K562 (cell line): ENCODE data around the gene IMPDH2. TPM values are rescaled to one million over a fixed set of nuclear protein-coding genes. Genes with fewer than 3 reads are reported as not detected.
A peak's percentile ranks its signal among the peaks of the same experiment; 100 is the strongest.

ENCODE experiments used
- ARID3A ChIP-seq: IDR thresholded peaks from 2 replicates; pipeline ENCODE4 v1.6.1; 2012; ENCODE audit warnings: low read depth, low read length, improper control_type of control experiment, borderline replicate concordance
- ARNT ChIP-seq, 2 experiments: fragments of 450-650 bp; IDR thresholded peaks; 2 replicates each; pipeline ENCODE4 v1.6.1; 2016; ENCODE audit warnings: mild to moderate bottlenecking in 1 of 2
- BCL6 ChIP-seq: fragments of 250-450 bp; sonication (Bioruptor Pico); IDR thresholded peaks from 2 replicates; pipeline ENCODE4 v1.4.0; 2020
- BRD4 ChIP-seq: fragments of 200-600 bp; sonication (generic); IDR thresholded peaks from 2 replicates; pipeline ENCODE4 v1.6.1; 2017; ENCODE audit warnings: inconsistent platforms
- BRD9 ChIP-seq: fragments of 450-650 bp; IDR thresholded peaks from 2 replicates; pipeline ENCODE4 v1.6.1; 2018; ENCODE audit warnings: low read depth; ENCODE audit not compliant: partially characterized antibody
- ESRRA ChIP-seq: fragments of 450-650 bp; IDR thresholded peaks from 2 replicates; pipeline ENCODE4 v1.6.1; 2014; ENCODE audit warnings: low read depth, mild to moderate bottlenecking, moderate library complexity, borderline replicate concordance
- HIVEP1 ChIP-seq: fragments of 250-450 bp; sonication (Bioruptor Pico); IDR thresholded peaks from 2 replicates; pipeline ENCODE4 v1.4.0; 2020; ENCODE audit warnings: mild to moderate bottlenecking
- ID3 ChIP-seq, 2 experiments: fragments of 250-450 bp in 1 of 2; fragments of 450-650 bp in 1 of 2; sonication (Bioruptor Pico) in 1 of 2; IDR thresholded peaks; 2 replicates each; pipeline versions ENCODE4 v1.6.1 to v1.8.0; 2016 to 2021; ENCODE audit warnings: mild to moderate bottlenecking in 2 of 2, moderate library complexity in 2 of 2, missing compliant biosample characterization in 1 of 2, missing genetic modification characterization in 1 of 2
- KDM2B ChIP-seq: fragments of 250-450 bp; sonication (Bioruptor Pico); IDR thresholded peaks from 2 replicates; pipeline ENCODE4 v1.8.0; 2021; ENCODE audit warnings: mild to moderate bottlenecking, moderate library complexity
- KHSRP ChIP-seq: fragments of 450-650 bp; IDR thresholded peaks from 2 replicates; pipeline ENCODE4 v1.6.1; 2017
- MLX ChIP-seq, 2 experiments: fragments of 450-650 bp in 1 of 2; sonication (generic) in 1 of 2; formaldehyde crosslinking; conservative IDR thresholded peaks; 2 replicates each; pipeline versions ENCODE4 v1.4.0 to v1.8.1; 2020 to 2022; ENCODE audit warnings: mild to moderate bottlenecking in 1 of 2, missing genetic modification reagents in 1 of 2
- RAD21 ChIP-seq, 2 experiments: fragments of 250-450 bp in 1 of 2; fragments of 450-650 bp in 1 of 2; sonication (Bioruptor Pico) in 1 of 2; formaldehyde crosslinking in 1 of 2; IDR thresholded peaks in 1 of 2; conservative IDR thresholded peaks in 1 of 2; 2 replicates each; pipeline versions ENCODE4 v1.4.0 to v1.8.0; 2020 to 2022; ENCODE audit warnings: mild to moderate bottlenecking in 2 of 2, moderate library complexity in 1 of 2
- RB1 ChIP-seq: fragments of 450-650 bp; IDR thresholded peaks from 2 replicates; pipeline ENCODE4 v1.6.1; 2017; ENCODE audit warnings: low read depth, mild to moderate bottlenecking
- RREB1 ChIP-seq: fragments of 250-450 bp; sonication (Bioruptor Pico); IDR thresholded peaks from 2 replicates; pipeline ENCODE4 v1.4.0; 2020
- SAFB ChIP-seq: fragments of 200-400 bp; formaldehyde crosslinking; IDR thresholded peaks from 2 replicates; pipeline ENCODE4 v1.6.1; 2017; ENCODE audit warnings: low read depth, low read length, borderline replicate concordance
- SIN3A ChIP-seq, 2 experiments: fragments of 150-350 bp in 1 of 2; IDR thresholded peaks; 2 replicates each; pipeline ENCODE4 v1.6.1; 2011 to 2016; ENCODE audit warnings: borderline replicate concordance in 2 of 2, low read depth in 2 of 2, low read length in 2 of 2, mild to moderate bottlenecking in 2 of 2, moderate library complexity in 2 of 2; ENCODE audit not compliant: control insufficient read depth in 1 of 2
- ZNF239 ChIP-seq: fragments of 250-450 bp; sonication (Bioruptor Pico); IDR thresholded peaks from 2 replicates; pipeline ENCODE4 v1.4.0; 2020; ENCODE audit warnings: mild to moderate bottlenecking
- ZNF253 ChIP-seq: fragments of 250-450 bp; sonication (Bioruptor Pico); conservative IDR thresholded peaks from 2 replicates; pipeline ENCODE4 v1.6.1; 2021; ENCODE audit warnings: mild to moderate bottlenecking
- ZNF717 ChIP-seq: fragments of 250-450 bp; sonication (Bioruptor Pico); IDR thresholded peaks from 2 replicates; pipeline ENCODE4 v1.5.0; 2021
- polyA plus RNA-seq, 8 experiments: library from polyadenylated mRNA; depleted of rRNA in 4 of 8; stranded (reverse) in 5 of 8; unstranded in 3 of 8; fragments of >200 nt; fragmentation: Nextera tagmentation in 2 of 8; fragmentation: Illumina TruSeq in 1 of 8; extraction: Ambion mirVana in 2 of 8; extraction: Trizol in 1 of 8; gene quantifications; 2 replicates each; pipeline versions ENCODE4 v1.2.1 to v1.2.3, GENCODE V29; 2011 to 2014; ENCODE audit warnings: inconsistent platforms in 1 of 8, missing spikeins in 1 of 8
- total RNA-seq, 7 experiments: library from RNA; depleted of rRNA in 6 of 7; stranded (reverse); fragments of >200 nt in 6 of 7; fragmentation: Illumina TruSeq in 2 of 7; extraction: Trizol in 2 of 7; gene quantifications; 2 replicates each; pipeline versions ENCODE4 v1.2.1 to v1.2.3, GENCODE V29; 2011 to 2021; ENCODE audit warnings: low replicate concordance in 1 of 7

Gene IMPDH2
- total and polyA plus RNA-seq, 9 of the 15 experiments (the other 6 are each of a cell fraction or from before 2014, with no cell fraction given), result 318 to 507 (median 366) TPM

GRCh38 chr3:49021813-49022687 is 7.1 kb downstream of the IMPDH2 start, which contains the start of gene NDUFAF3 (continued):
- peak; percentile 72 for TF ChIP-seq RB1
- TF ChIP-seq ID3 (CRISPR knock-in tag; IDR thresholded peaks at IDR 0.05), result no peak
- no peak for TF ChIP-seq ID3 (tag; IDR thresholded peaks at IDR 0.05)
- peak; percentile 23 for TF ChIP-seq BRD9
- no peak for TF ChIP-seq BCL6 (CRISPR knock-in tag)
- no peak for TF ChIP-seq MLX (CRISPR knock-in tag; conservative IDR thresholded peaks at IDR 0.05)
- TF ChIP-seq KDM2B (CRISPR knock-in tag), result no peak
- TF ChIP-seq SAFB, result peak; percentile 18; the same call in 1 of the 2 replicates
- no peak; the same call in 1 of the 2 replicates for TF ChIP-seq BRD4
- TF ChIP-seq RREB1, result no peak
- TF ChIP-seq ARNT (IDR thresholded peaks at IDR 0.05), result no peak
- TF ChIP-seq ZNF717 (CRISPR knock-in tag), result no peak
- no peak for TF ChIP-seq RAD21 (CRISPR knock-in tag; conservative IDR thresholded peaks at IDR 0.05 in 1 of 2, IDR thresholded peaks at IDR 0.05 in 1 of 2)
- TF ChIP-seq SIN3A (IDR thresholded peaks at IDR 0.05; ENCODE audit: borderline replicate concordance in 2 of 2, control insufficient read depth in 1 of 2, low read depth in 2 of 2, low read length in 2 of 2), result peak; percentile 15 to 33; a peak in 1 of 4 replicates
- TF ChIP-seq ZNF239 (CRISPR knock-in tag), result no peak
- TF ChIP-seq HIVEP1 (CRISPR knock-in tag), result no peak
- TF ChIP-seq ARID3A, result no peak
- TF ChIP-seq ZNF253 (CRISPR knock-in tag), result no peak
- no peak for TF ChIP-seq KHSRP
- TF ChIP-seq ESRRA, result peak; percentile 65; the same call in 1 of the 2 replicates
